GM19452 (cell line): Measurements from ENCODE around the gene NPDC1.

ENCODE experiments used
- ATAC-seq: cut with Tn5 transposase; IDR thresholded peaks from one replicate; pipeline ENCODE4 v1.9.1; 2021; ENCODE audit not compliant: unreplicated experiment

The NPDC1 gene

GRCh38 chr9:137027369-137028262 lies 18.4 kb downstream of the NPDC1 start, which contains the start of gene ABCA2:
TSS of gene ABCA2 (minus strand) at chr9:137028237. CDS start at chr9:137028140, 97 bp downstream.
- ATAC-seq: no peak

DNA sequence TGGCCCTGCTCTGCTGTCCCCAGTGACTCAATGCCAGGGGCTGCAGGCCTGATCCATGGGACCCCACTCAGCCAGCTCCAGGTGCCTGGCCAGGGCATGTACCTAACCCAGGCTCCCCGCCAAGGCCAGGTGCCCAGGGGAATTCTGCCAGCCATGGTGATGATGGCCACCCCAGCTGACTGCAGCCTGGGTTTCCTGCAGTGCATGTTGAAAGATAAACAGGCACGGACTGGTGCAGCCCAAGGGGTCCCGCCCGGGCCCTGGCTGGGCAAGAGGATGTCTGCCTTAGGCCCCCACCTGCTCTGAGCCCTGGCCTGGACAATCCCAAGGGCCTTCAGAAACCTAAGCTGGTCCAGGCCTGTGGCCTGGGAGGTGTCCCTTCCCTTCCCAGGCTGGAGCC lies 19.1 kb downstream of the NPDC1 start:
- ATAC-seq: no peak

- ATAC-seq: no peak
These were observed 19.6 kb downstream of the NPDC1 start for GRCh38 chr9:137026384-137026783.

- no peak for ATAC-seq
These were observed 20.4 kb downstream of the NPDC1 start for GRCh38 chr9:137025517-137025966.

DNA sequence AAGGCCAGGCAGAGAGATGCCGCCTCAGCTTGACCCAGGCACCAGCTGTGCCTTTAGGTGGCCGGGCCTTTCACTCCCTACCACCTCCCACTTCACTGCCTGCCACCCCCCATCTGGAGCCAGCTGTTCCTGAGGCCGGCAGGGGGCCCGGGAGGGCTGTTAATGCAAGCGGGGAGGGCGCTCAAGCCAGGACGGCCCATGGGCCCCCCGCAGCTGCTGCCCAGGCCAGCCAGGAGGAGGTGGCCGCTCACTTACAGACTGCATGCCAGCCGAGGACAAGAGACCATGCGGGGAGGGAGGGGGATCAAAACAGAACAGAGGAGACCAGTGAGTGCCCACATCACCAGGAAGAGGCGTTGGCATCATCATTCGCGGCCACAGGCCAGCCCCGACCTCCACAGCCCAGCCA lies 22.4 kb downstream of the NPDC1 start:
- no peak for ATAC-seq

DNA sequence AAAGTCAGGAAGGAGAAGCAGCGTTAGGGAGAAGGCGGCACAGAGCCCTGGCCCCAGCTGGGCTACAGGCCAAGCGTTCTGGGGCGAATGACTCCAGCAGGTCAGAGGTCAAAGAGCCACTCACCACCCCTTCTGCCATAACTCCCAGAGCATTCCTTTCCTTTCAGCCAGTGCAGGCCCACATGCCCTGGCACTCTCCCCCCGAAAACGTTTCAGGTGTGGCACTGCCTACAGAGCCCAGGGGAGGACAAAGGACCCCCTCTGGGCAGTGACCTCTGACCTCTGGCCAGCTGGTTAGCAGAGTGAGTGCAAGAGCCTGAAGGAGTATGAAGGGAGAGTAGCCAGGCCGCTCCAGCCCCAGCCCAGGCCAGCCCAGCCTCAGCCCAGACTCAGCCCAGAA lies 22.8 kb downstream of the NPDC1 start:
- ATAC-seq: no peak

DNA sequence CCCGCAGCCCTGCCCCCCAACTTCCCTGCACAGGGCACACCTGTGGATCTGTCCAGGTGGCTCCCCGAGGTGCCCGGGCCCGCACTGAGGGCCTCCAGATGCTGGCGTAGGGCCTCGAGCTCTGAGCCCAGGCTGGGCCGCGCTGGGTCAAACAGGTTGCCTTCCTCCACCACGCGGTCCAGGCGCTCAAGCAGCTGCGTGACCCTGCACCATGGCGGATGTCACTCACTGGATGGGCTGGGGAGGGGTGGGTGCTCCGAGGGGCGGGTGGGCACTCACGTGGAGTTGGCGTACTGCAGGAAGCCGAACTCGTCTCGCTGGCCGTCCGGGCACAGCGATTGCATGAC lies 23.3 kb downstream of the NPDC1 start:
- ATAC-seq: no peak

- no peak for ATAC-seq
These were observed 23.9 kb downstream of the NPDC1 start for GRCh38 chr9:137021979-137022661.

GRCh38 chr9:137021568-137021978 lies 24.4 kb downstream of the NPDC1 start:
- ATAC-seq: no peak

DNA sequence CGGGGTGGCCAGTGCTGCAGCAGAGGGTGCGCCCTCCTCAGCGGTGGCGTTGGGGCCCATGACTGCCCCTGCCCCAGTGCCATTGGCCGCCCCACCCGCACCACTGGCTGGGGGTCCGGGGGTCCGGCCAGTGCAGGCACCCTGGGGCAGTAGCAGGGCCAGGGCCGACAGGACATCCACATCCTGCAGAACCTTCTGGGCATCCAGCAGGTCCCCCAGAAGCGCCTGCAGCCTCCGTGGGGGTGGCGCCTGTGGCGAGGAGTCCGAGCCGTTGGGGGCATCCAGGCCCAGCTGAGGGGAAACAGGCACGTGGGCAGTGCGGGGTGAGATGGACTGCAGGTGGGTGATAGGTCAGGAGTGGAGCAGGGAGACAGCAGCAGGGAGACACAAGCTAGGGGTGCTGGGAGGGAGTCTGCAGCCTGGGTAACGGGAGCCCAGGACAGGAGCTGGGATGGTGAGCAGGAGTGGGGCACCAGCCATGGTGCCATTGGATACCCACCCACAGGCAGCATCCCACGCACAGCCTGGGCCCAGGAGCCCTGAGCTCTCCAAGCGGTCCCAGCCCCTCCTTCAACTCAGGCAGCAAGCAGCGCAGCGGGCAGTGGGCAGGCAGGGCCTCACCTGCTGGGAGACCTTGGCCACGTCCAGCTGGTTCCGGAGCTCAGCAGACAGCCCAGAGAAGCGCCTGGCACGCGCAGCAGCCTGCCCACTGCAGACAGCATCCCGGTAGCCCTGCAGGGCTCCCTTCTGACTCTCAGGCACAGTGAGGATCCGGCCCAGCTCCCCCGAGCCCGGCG lies 25.0 kb downstream of the NPDC1 start:
- ATAC-seq: no peak

GRCh38 chr9:137019891-137020683 lies 25.9 kb downstream of the NPDC1 start:
- no peak for ATAC-seq

- ATAC-seq: no peak
These were observed 27.0 kb downstream of the NPDC1 start for GRCh38 chr9:137018761-137019559.

GRCh38 chr9:137017791-137018497 lies 28.0 kb downstream of the NPDC1 start:
- ATAC-seq: no peak

DNA sequence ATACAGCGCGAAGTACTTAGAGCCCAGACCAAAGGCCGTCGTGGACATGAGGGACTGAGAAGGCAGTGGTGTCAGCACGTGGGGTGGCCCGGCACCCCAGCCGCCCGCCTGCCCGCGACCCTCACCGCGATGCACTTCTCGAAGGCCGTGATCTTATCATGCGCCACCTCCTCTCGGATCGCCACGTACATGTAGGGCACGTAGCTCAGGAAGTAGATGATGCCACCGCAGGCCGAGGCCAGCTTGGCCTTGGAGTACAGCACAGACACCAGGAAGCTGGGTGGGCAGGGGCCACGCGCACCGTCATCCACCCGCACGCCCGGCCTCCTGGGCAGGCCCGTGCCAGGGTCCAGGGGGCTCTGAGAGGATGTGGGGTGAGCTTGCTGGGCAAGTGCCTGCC lies 28.9 kb downstream of the NPDC1 start:
- no peak for ATAC-seq

GRCh38 chr9:137016436-137016835 lies 29.5 kb downstream of the NPDC1 start:
- ATAC-seq: no peak

GRCh38 chr9:137015976-137016375 lies 30.0 kb downstream of the NPDC1 start:
- ATAC-seq: no peak

GRCh38 chr9:137015540-137015930 lies 30.4 kb downstream of the NPDC1 start:
- ATAC-seq: no peak

- ATAC-seq: no peak
These were observed 31.0 kb downstream of the NPDC1 start for GRCh38 chr9:137014776-137015539.
